K562 (cell line): ENCODE measurements around the gene DCXR. TPM values are rescaled to one million over a fixed set of nuclear protein-coding genes. Genes with fewer than 3 reads are reported as not detected.

ENCODE experiments used
- ATAC-seq: fragments of 200-7000 bp; cut with Tn5 transposase; 3 replicates; pipeline ENCODE4 v1.9.1; 2020; ENCODE audit warnings: moderate library complexity
- BruUV-seq: library from RNA; stranded (reverse); fragments of 400-500 nt; replicated peaks from 2 replicates; lab custom pipeline; 2021; lab: Mats Ljungman, UMichigan
- CTCF ChIA-PET: fragments of 300-600 bp; formaldehyde crosslinking; extraction: SDS; loops from one replicate; lab custom pipeline; 2021; ENCODE audit warnings: low intra/inter-chr PET ratio; lab: Yijun Ruan, JAX
- POLR2A ChIA-PET: fragments of 300-600, 350-650 bp; sonication (Branson Sonifier 250); formaldehyde crosslinking; extraction: SDS; loops from one replicate; lab custom pipeline; 2021; ENCODE audit warnings: antibody characterized with exemption, inconsistent platforms; lab: Yijun Ruan, JAX
- DNase-seq, 4 experiments: peaks; one replicate each; pipeline versions ENCODE4 v3.0.0 to v3.0.0-alpha.2; 2011 to 2018; ENCODE audit warnings: low spot score in 3 of 4, mixed read lengths in 3 of 4; ENCODE audit errors: extremely low read depth in 1 of 4
- FAIRE-seq: peaks from 2 replicates; lab custom pipeline; 2011; peaks lifted over from hg19 to GRCh38; lab: Jason Lieb, UNC
- H2AFZ ChIP-seq: 2 replicates; pipeline ENCODE4 v1.6.0; 2011; ENCODE audit warnings: low read depth, low read length, control low read depth, inconsistent platforms
- H3K27ac ChIP-seq: fragments of 200-600 bp; 3 replicates; pipeline ENCODE4 v1.8.0; 2011; ENCODE audit warnings: low read depth, mild to moderate bottlenecking, control low read depth, inconsistent platforms, low read length, moderate library complexity, mixed read lengths; ENCODE audit errors: extremely low read depth
- H3K27me3 ChIP-seq, 2 experiments: fragments of 300-600 bp in 1 of 2; 2 replicates in 1 of 2; 3 replicates in 1 of 2; pipeline versions ENCODE4 v1.6.0 to v1.8.0; 2011; ENCODE audit warnings: inconsistent platforms in 2 of 2, low read length in 2 of 2, mild to moderate bottlenecking in 1 of 2, mixed read lengths in 1 of 2, moderate library complexity in 1 of 2; ENCODE audit not compliant: control insufficient read depth in 2 of 2, insufficient read depth in 2 of 2
- H3K36me3 ChIP-seq: fragments of 300-600 bp; 3 replicates; pipeline ENCODE4 v1.8.0; 2011; ENCODE audit warnings: mild to moderate bottlenecking, low read length, inconsistent platforms; ENCODE audit not compliant: control insufficient read depth, insufficient read depth
- H3K4me1 ChIP-seq, 2 experiments: fragments of 200-600 bp in 1 of 2; replicated peaks in 1 of 2; 2 replicates in 1 of 2; 3 replicates in 1 of 2; pipeline versions ENCODE4 v1.5.1 to v1.8.0; 2011; ENCODE audit warnings: inconsistent platforms in 2 of 2, low read length in 2 of 2, mild to moderate bottlenecking in 1 of 2, mixed read lengths in 1 of 2, moderate library complexity in 1 of 2; ENCODE audit not compliant: control insufficient read depth in 2 of 2, insufficient read depth in 2 of 2
- H3K4me2 ChIP-seq: 2 replicates; pipeline ENCODE4 v1.6.1; 2011; ENCODE audit warnings: low read length, control low read depth, inconsistent platforms, mixed read lengths; ENCODE audit not compliant: insufficient read depth
- H3K4me3 ChIP-seq: fragments of 200-600 bp; sonication (generic), shearing (Covaris generic); 2 replicates; pipeline ENCODE4 v1.5.1; 2016; ENCODE audit warnings: control low read depth, inconsistent platforms
- H3K79me2 ChIP-seq: fragments of 200-600 bp; 3 replicates; pipeline ENCODE4 v1.8.0; 2011; ENCODE audit warnings: low read length, inconsistent platforms; ENCODE audit not compliant: control insufficient read depth, insufficient read depth
- H3K9ac ChIP-seq, 2 experiments: 2 replicates each; pipeline versions ENCODE4 v1.6.0 to v1.6.1; 2011; ENCODE audit warnings: low read depth in 2 of 2, low read length in 2 of 2, control low read depth in 1 of 2, inconsistent platforms in 1 of 2, mild to moderate bottlenecking in 1 of 2, mixed read lengths in 1 of 2; ENCODE audit not compliant: insufficient read depth in 1 of 2
- H3K9me1 ChIP-seq: one replicate; pipeline ENCODE4 v1.6.0; 2011; ENCODE audit warnings: inconsistent platforms, mild to moderate bottlenecking, low read length, moderate library complexity; ENCODE audit not compliant: control insufficient read depth, insufficient read depth
- H3K9me3 ChIP-seq: replicated peaks from 2 replicates; pipeline ENCODE4 v1.5.1; 2011; ENCODE audit warnings: low read depth, low read length, inconsistent platforms; ENCODE audit not compliant: control insufficient read depth, insufficient read depth
- H4K20me1 ChIP-seq: replicated peaks from 2 replicates; pipeline ENCODE4 v1.6.1; 2011; ENCODE audit warnings: low read length, inconsistent platforms, mixed read lengths; ENCODE audit not compliant: control insufficient read depth, insufficient read depth
- CHD1 ChIP-seq: fragments of 200-600 bp; sonication (generic); IDR thresholded peaks from one replicate; pipeline ENCODE4 v1.6.1; 2012; ENCODE audit warnings: mild to moderate bottlenecking, moderate library complexity, low read length, inconsistent platforms
- CLOCK ChIP-seq: fragments of 250-450 bp; sonication (Bioruptor Pico); IDR thresholded peaks from 2 replicates; pipeline ENCODE4 v1.4.0; 2020; ENCODE audit warnings: mild to moderate bottlenecking, moderate library complexity, borderline replicate concordance
- WGBS: fragments of 100-300 bp; shearing (Covaris generic); methylation state at CpG from one replicate; pipeline ENCODE4 v1.1.6; 2016; ENCODE audit warnings: low coverage, mixed read lengths; ENCODE audit not compliant: insufficient coverage; ENCODE audit errors: missing lambda C conversion rate; 5-methylcytosine and 5-hydroxymethylcytosine counted together
- in situ Hi-C: fragments of 300-500 bp; cut with MboI; formaldehyde crosslinking; loops from 4 replicates; pipeline ENCODE4 v1.15.0; 2018; ENCODE audit warnings: inconsistent platforms, mixed read lengths
- intact Hi-C: fragments of 100-400 bp; cut with micrococcal nuclease; formaldehyde crosslinking; loops from 2 replicates; pipeline ENCODE4 v1.14.2; 2022
- polyA plus RNA-seq, 8 experiments: library from polyadenylated mRNA; depleted of rRNA in 4 of 8; stranded (reverse) in 5 of 8; unstranded in 3 of 8; fragments of >200 nt; fragmentation: Nextera tagmentation in 2 of 8; fragmentation: Illumina TruSeq in 1 of 8; extraction: Ambion mirVana in 2 of 8; extraction: Trizol in 1 of 8; gene quantifications; 2 replicates each; pipeline versions ENCODE4 v1.2.1 to v1.2.3, GENCODE V29; 2011 to 2014; ENCODE audit warnings: inconsistent platforms in 1 of 8, missing spikeins in 1 of 8
- total RNA-seq, 7 experiments: library from RNA; depleted of rRNA in 6 of 7; stranded (reverse); fragments of >200 nt in 6 of 7; fragmentation: Illumina TruSeq in 2 of 7; extraction: Trizol in 2 of 7; gene quantifications; 2 replicates each; pipeline versions ENCODE4 v1.2.1 to v1.2.3, GENCODE V29; 2011 to 2021; ENCODE audit warnings: low replicate concordance in 1 of 7

DCXR gene
- total and polyA plus RNA-seq, 9 of the 15 experiments (the other 6 are each of a cell fraction or from before 2014, with no cell fraction given) = 21.3 to 274 (median 156) TPM

GRCh38 chr17:82028966-82029365 lies 8.5 kb downstream of the DCXR start:
- CTCF ChIA-PET = no interaction called here
- Histone ChIP-seq H3K4me1 (peaks cover 8 to 89% of the 10 kb centered on the region in 2 experiments), H3K9me3 (no peaks in the 10 kb centered on the region), H3K9me1 (no peaks in the 10 kb centered on the region), H3K4me3 (no peak overlapping the region), H3K27me3 (no peaks in the 10 kb centered on the region), H3K79me2 (peaks cover 20% of the 10 kb centered on the region), H3K9ac (peak overlapping the region in 1 of 2 experiments; percentile 55; a peak in 1 of 4 replicates), H3K4me2 (no peak overlapping the region), H3K36me3 (peaks cover 12% of the 10 kb centered on the region; the same call in 1 of the 3 replicates), H3K27ac (no peak overlapping the region), H4K20me1 (no peaks in the 10 kb centered on the region), H2AFZ (no peak overlapping the region)
- no TSS peak for BruUV-seq
- WGBS = 87% methylated on average over 8 of the region's 9 CpGs
- in situ Hi-C loops (no loop called here), intact Hi-C loops (no loop called here)
- ATAC-seq (no peak), DNase-seq (no peak), FAIRE-seq (no peak)
- POLR2A ChIA-PET = interaction anchor here (2.0 kb wide), 1 partner anchor 9 kb away, joined by 6 read pairs; the partner anchor contains the start of gene DCXR
- TF ChIP-seq CLOCK (CRISPR knock-in tag) (no peak), CHD1 (no peak)
